Effector memory CD4-positive, alpha-beta T cell (primary cell): ENCODE data around the gene CEP250.
A peak's percentile ranks its signal among the peaks of the same experiment; 100 is the strongest.
"Not testable (repeated sequence)": the region's sequence is repeated elsewhere in the genome, so short reads cannot be mapped to it uniquely, and the experiment has no call there.

ENCODE experiments used
- DNase-seq, 3 donors: peaks; one replicate each; pipeline ENCODE4 v3.0.0-alpha.2; 2020
- H3K27ac ChIP-seq: 2 replicates; pipeline ENCODE4 v1.7.0; 2013; ENCODE audit warnings: mild to moderate bottlenecking, low read length, moderate library complexity; ENCODE audit not compliant: insufficient read depth, poor library complexity, severe bottlenecking
- H3K27me3 ChIP-seq: replicated peaks from 2 replicates; pipeline ENCODE4 v1.7.0; 2013; ENCODE audit warnings: mild to moderate bottlenecking, low read length; ENCODE audit not compliant: insufficient read depth, control insufficient read depth, poor library complexity, severe bottlenecking
- H3K36me3 ChIP-seq: 2 replicates; pipeline ENCODE4 v1.7.0; 2013; ENCODE audit warnings: mild to moderate bottlenecking, low read length, moderate library complexity; ENCODE audit not compliant: control insufficient read depth, insufficient read depth
- H3K4me1 ChIP-seq: 2 replicates; pipeline ENCODE4 v1.7.0; 2013; ENCODE audit warnings: low read length, mild to moderate bottlenecking; ENCODE audit not compliant: control insufficient read depth, insufficient read depth, poor library complexity, severe bottlenecking
- H3K4me3 ChIP-seq: 2 replicates; pipeline ENCODE4 v1.7.0; 2013; ENCODE audit warnings: low read length, low read depth, mild to moderate bottlenecking; ENCODE audit not compliant: insufficient read depth, poor library complexity, severe bottlenecking
- H3K9me3 ChIP-seq: 2 replicates; pipeline ENCODE4 v1.7.0; 2013; ENCODE audit warnings: mild to moderate bottlenecking, low read length, moderate library complexity; ENCODE audit not compliant: control insufficient read depth

The CEP250 gene

GRCh38 chr20:35541783-35542662 lies 86.6 kb downstream of the CEP250 start, which contains the start of gene ERGIC3:
Gene ERGIC3, plus strand, starts transcription at chr20:35542078. Its CDS starts 20 bp downstream, at chr20:35542098.
- no peaks in the 10 kb centered on the region for H3K27me3 ChIP-seq
- peak within 1 kb of the TSS; percentile 92 for H3K4me3 ChIP-seq
- DNase-seq: peak; percentile 92 to 95 (median 94)
- H3K9me3 ChIP-seq: no peaks in the 10 kb centered on the region
- peaks cover 3% of the 10 kb centered on the region for H3K4me1 ChIP-seq
- H3K27ac ChIP-seq: peak within 1 kb of the TSS; percentile 79
- no peaks in the 10 kb centered on the region for H3K36me3 ChIP-seq

GRCh38 chr20:35542990-35543389 lies 87.6 kb downstream of the CEP250 start:
- no peaks in the 10 kb centered on the region for H3K27me3 ChIP-seq
- no peak overlapping the region for H3K4me3 ChIP-seq
- H3K36me3 ChIP-seq: no peaks in the 10 kb centered on the region
- peaks cover 3% of the 10 kb centered on the region for H3K4me1 ChIP-seq
- no peak for DNase-seq
- H3K9me3 ChIP-seq: no peaks in the 10 kb centered on the region
- no peak overlapping the region for H3K27ac ChIP-seq

- Histone ChIP-seq H3K27me3 (no peaks in the 10 kb centered on the region), H3K4me3 (no peak overlapping the region), H3K36me3 (peaks cover 9% of the 10 kb centered on the region), H3K9me3 (no peaks in the 10 kb centered on the region), H3K4me1 (peaks cover 3% of the 10 kb centered on the region), H3K27ac (no peak overlapping the region)
- DNase-seq: no peak
These were observed 89.0 kb downstream of the CEP250 start for GRCh38 chr20:35544436-35544835.

GRCh38 chr20:35544941-35545340 lies 89.5 kb downstream of the CEP250 start:
- peaks cover 12% of the 10 kb centered on the region for H3K36me3 ChIP-seq
- DNase-seq, H3K27me3 ChIP-seq, H3K9me3 ChIP-seq, H3K4me1 ChIP-seq, H3K27ac ChIP-seq, H3K4me3 ChIP-seq: not testable (repeated sequence)

GRCh38 chr20:35546127-35546526 lies 90.7 kb downstream of the CEP250 start:
- Histone ChIP-seq H3K9me3 (no peaks in the 10 kb centered on the region), H3K4me3 (no peak overlapping the region), H3K27me3 (no peaks in the 10 kb centered on the region), H3K4me1 (peaks cover 3% of the 10 kb centered on the region), H3K36me3 (peaks cover 18% of the 10 kb centered on the region), H3K27ac (no peak overlapping the region)
- no peak for DNase-seq

- Histone ChIP-seq H3K4me3 (no peak overlapping the region), H3K27ac (no peak overlapping the region), H3K36me3 (peaks cover 18% of the 10 kb centered on the region), H3K27me3 (no peaks in the 10 kb centered on the region), H3K9me3 (no peaks in the 10 kb centered on the region), H3K4me1 (no peaks in the 10 kb centered on the region)
- DNase-seq: no peak
These were observed 91.9 kb downstream of the CEP250 start for GRCh38 chr20:35547329-35547728.

- Histone ChIP-seq H3K36me3 (peaks cover 37% of the 10 kb centered on the region), H3K9me3 (no peaks in the 10 kb centered on the region), H3K4me3 (no peak overlapping the region), H3K27ac (no peak overlapping the region), H3K4me1 (no peaks in the 10 kb centered on the region), H3K27me3 (no peaks in the 10 kb centered on the region)
- DNase-seq: no peak
These were observed 96.1 kb downstream of the CEP250 start for GRCh38 chr20:35551503-35551902.

- no peak for DNase-seq
- Histone ChIP-seq H3K36me3 (peaks cover 45% of the 10 kb centered on the region), H3K4me3 (no peak overlapping the region)
These were observed 97.5 kb downstream of the CEP250 start for GRCh38 chr20:35552914-35553313.

GRCh38 chr20:35555461-35555860 lies 100.1 kb downstream of the CEP250 start:
- H3K27me3 ChIP-seq, DNase-seq, H3K9me3 ChIP-seq, H3K4me3 ChIP-seq, H3K27ac ChIP-seq, H3K4me1 ChIP-seq: not testable (repeated sequence)
- peaks cover 33% of the 10 kb centered on the region for H3K36me3 ChIP-seq

More at GRCh38 chr20:35552914-35553313, 97.5 kb downstream of the CEP250 start:
- Histone ChIP-seq H3K27me3 (no peaks in the 10 kb centered on the region), H3K27ac (no peak overlapping the region), H3K4me1 (no peaks in the 10 kb centered on the region), H3K9me3 (no peaks in the 10 kb centered on the region)

- Histone ChIP-seq H3K27me3 (no peaks in the 10 kb centered on the region), H3K27ac (no peak overlapping the region), H3K36me3 (peaks cover 27% of the 10 kb centered on the region), H3K4me3 (no peak overlapping the region), H3K9me3 (no peaks in the 10 kb centered on the region), H3K4me1 (no peaks in the 10 kb centered on the region)
- no peak for DNase-seq
These were observed 100.7 kb downstream of the CEP250 start for GRCh38 chr20:35555951-35556645.
